Keratinocyte (primary cell): Measurements from ENCODE around the gene GBX2. TPM values are rescaled to one million over a fixed set of nuclear protein-coding genes. Genes with fewer than 3 reads are reported as not detected.
A peak's percentile ranks its signal among the peaks of the same experiment; 100 is the strongest.

ENCODE experiments used
- DNase-seq: peaks from one replicate; pipeline ENCODE4 v3.0.0-alpha.2; 2011; ENCODE audit warnings: low read depth, missing footprints, low spot score
- FAIRE-seq: peaks from 2 replicates; lab custom pipeline; 2011; peaks lifted over from hg19 to GRCh38; lab: Jason Lieb, UNC
- H2AFZ ChIP-seq: 2 replicates; pipeline ENCODE4 v1.6.0; 2012; ENCODE audit warnings: low read length, control low read depth, inconsistent platforms; ENCODE audit not compliant: control insufficient read depth
- H3K27ac ChIP-seq: 2 replicates; pipeline ENCODE4 v1.5.1; 2011; ENCODE audit warnings: low read length; ENCODE audit not compliant: control insufficient read depth, insufficient read depth
- H3K27me3 ChIP-seq: 3 replicates; pipeline ENCODE4 v1.6.0; 2011; ENCODE audit warnings: low read length; ENCODE audit not compliant: control insufficient read depth, insufficient read depth; ENCODE audit errors: extremely low read depth
- H3K36me3 ChIP-seq, 2 experiments: 2 replicates in 1 of 2; 3 replicates in 1 of 2; pipeline ENCODE4 v1.5.1; 2011; ENCODE audit warnings: low read length in 2 of 2, mild to moderate bottlenecking in 1 of 2; ENCODE audit not compliant: control insufficient read depth in 2 of 2, insufficient read depth in 2 of 2; ENCODE audit errors: extremely low read depth in 1 of 2
- H3K4me1 ChIP-seq: 3 replicates; pipeline ENCODE4 v1.5.1; 2011; ENCODE audit warnings: low read length; ENCODE audit not compliant: control insufficient read depth, insufficient read depth; ENCODE audit errors: extremely low read depth
- H3K4me2 ChIP-seq: 3 replicates; pipeline ENCODE4 v1.6.0; 2011; ENCODE audit warnings: low read depth, low read length; ENCODE audit not compliant: control insufficient read depth, insufficient read depth; ENCODE audit errors: extremely low read depth
- H3K4me3 ChIP-seq, 3 experiments: fragments of 200-600 bp in 1 of 3; sonication (generic) in 1 of 3; 2 replicates in 2 of 3; 3 replicates in 1 of 3; pipeline ENCODE4 v1.5.1; 2011 to 2016; ENCODE audit warnings: low read length in 3 of 3, mild to moderate bottlenecking in 3 of 3, control low read depth in 2 of 3, inconsistent platforms in 1 of 3, low read depth in 1 of 3, mixed read lengths in 1 of 3, mixed run types in 1 of 3, moderate library complexity in 1 of 3; ENCODE audit not compliant: control insufficient read depth in 2 of 3, insufficient read depth in 2 of 3; ENCODE audit errors: extremely low read depth in 1 of 3
- H3K79me2 ChIP-seq: 2 replicates; pipeline ENCODE4 v1.6.0; 2012; ENCODE audit warnings: low read length; ENCODE audit not compliant: control insufficient read depth, insufficient read depth
- H3K9ac ChIP-seq: 3 replicates; pipeline ENCODE4 v1.6.0; 2011; ENCODE audit warnings: low read length; ENCODE audit not compliant: control insufficient read depth, insufficient read depth; ENCODE audit errors: extremely low read depth
- H3K9me1 ChIP-seq: 3 replicates; pipeline ENCODE4 v1.6.0; 2011; ENCODE audit warnings: low read length; ENCODE audit not compliant: control insufficient read depth, insufficient read depth; ENCODE audit errors: extremely low read depth
- H3K9me3 ChIP-seq: 2 replicates; pipeline ENCODE4 v1.5.1; 2012; ENCODE audit warnings: low read depth, low read length; ENCODE audit not compliant: control insufficient read depth
- H4K20me1 ChIP-seq: 3 replicates; pipeline ENCODE4 v1.6.0; 2011; ENCODE audit warnings: low read length; ENCODE audit not compliant: control insufficient read depth, insufficient read depth; ENCODE audit errors: extremely low read depth
- EZH2 ChIP-seq: IDR thresholded peaks from one replicate; pipeline ENCODE4 v1.6.1; 2012; ENCODE audit warnings: inconsistent platforms, mild to moderate bottlenecking, low read length, moderate library complexity
- dilution Hi-C: fragments of 300-500 bp; cut with MboI; formaldehyde crosslinking; loops from one replicate; pipeline ENCODE4 v1.7.0; 2020; ENCODE audit warnings: low sequenced_read_pairs; ENCODE audit not compliant: extremely low pct_ligation_motif_present
- polyA plus RNA-seq, 5 experiments: library from polyadenylated mRNA; depleted of rRNA in 3 of 5; stranded (reverse) in 3 of 5; stranded (forward) in 1 of 5; unstranded in 1 of 5; fragments of >200 nt; gene quantifications; 1 replicate in 1 of 5; 2 replicates in 3 of 5; 3 replicates in 1 of 5; pipeline versions ENCODE4 v1.2.1 to v1.2.3, GENCODE V29; 2011 to 2012; ENCODE audit warnings: missing spikeins in 2 of 5, low read depth in 1 of 5, low replicate concordance in 1 of 5
- TF ChIP-seq, protein P1 (sequence below), 3 experiments: IDR thresholded peaks in 1 of 3; conservative IDR thresholded peaks in 1 of 3; optimal IDR thresholded peaks in 1 of 3; 2 replicates in 2 of 3; 3 replicates in 1 of 3; pipeline versions ENCODE3 to v1.5.1; 2011; ENCODE audit warnings: low read length in 3 of 3, mild to moderate bottlenecking in 3 of 3, moderate library complexity in 2 of 3, control low read depth in 1 of 3, inconsistent platforms in 1 of 3; ENCODE audit not compliant: insufficient read depth in 2 of 3; ENCODE audit errors: extremely low read depth in 1 of 3

GBX2 gene
- polyA plus RNA-seq, 1 donor (not counting 4 experiments of a cell fraction or from before 2014, with no cell fraction given): 0.17 TPM

GRCh38 chr2:236169741-236170589, 1.8 kb upstream of the GBX2 start:
- no peak overlapping the region for H2AFZ ChIP-seq
- no peaks in the 10 kb centered on the region for H3K9me1 ChIP-seq
- no peak for DNase-seq
- peaks cover 89% of the 10 kb centered on the region for H3K27me3 ChIP-seq
- no peak for FAIRE-seq
- no peak overlapping the region for H3K9ac ChIP-seq
- no peaks in the 10 kb centered on the region for H3K36me3 ChIP-seq
- H3K4me2 ChIP-seq: no peak overlapping the region
- H3K27ac ChIP-seq: no peak overlapping the region
- H4K20me1 ChIP-seq: peaks cover 11% of the 10 kb centered on the region
- dilution Hi-C loops: no loop called here
- no peaks in the 10 kb centered on the region for H3K79me2 ChIP-seq
- TF ChIP-seq, protein P1, sequence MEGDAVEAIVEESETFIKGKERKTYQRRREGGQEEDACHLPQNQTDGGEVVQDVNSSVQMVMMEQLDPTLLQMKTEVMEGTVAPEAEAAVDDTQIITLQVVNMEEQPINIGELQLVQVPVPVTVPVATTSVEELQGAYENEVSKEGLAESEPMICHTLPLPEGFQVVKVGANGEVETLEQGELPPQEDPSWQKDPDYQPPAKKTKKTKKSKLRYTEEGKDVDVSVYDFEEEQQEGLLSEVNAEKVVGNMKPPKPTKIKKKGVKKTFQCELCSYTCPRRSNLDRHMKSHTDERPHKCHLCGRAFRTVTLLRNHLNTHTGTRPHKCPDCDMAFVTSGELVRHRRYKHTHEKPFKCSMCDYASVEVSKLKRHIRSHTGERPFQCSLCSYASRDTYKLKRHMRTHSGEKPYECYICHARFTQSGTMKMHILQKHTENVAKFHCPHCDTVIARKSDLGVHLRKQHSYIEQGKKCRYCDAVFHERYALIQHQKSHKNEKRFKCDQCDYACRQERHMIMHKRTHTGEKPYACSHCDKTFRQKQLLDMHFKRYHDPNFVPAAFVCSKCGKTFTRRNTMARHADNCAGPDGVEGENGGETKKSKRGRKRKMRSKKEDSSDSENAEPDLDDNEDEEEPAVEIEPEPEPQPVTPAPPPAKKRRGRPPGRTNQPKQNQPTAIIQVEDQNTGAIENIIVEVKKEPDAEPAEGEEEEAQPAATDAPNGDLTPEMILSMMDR (optimal IDR thresholded peaks at IDR 0.05 in 1 of 3, IDR thresholded peaks at IDR 0.05 in 1 of 3, conservative IDR thresholded peaks at IDR 0.05 in 1 of 3; ENCODE audit: extremely low read depth in 1 of 3, insufficient read depth in 2 of 3, low read length in 3 of 3): no peak
- TF ChIP-seq EZH2: peak; percentile 40
- H3K9me3 ChIP-seq: no peaks in the 10 kb centered on the region
- H3K4me3 ChIP-seq: no peak overlapping the region
- peaks cover 14% of the 10 kb centered on the region for H3K4me1 ChIP-seq

- no peaks in the 10 kb centered on the region for H3K36me3 ChIP-seq
- DNase-seq (no peak), FAIRE-seq (no peak)
- H3K9me3 ChIP-seq: no peaks in the 10 kb centered on the region
- H3K9me1 ChIP-seq: no peaks in the 10 kb centered on the region
- peak overlapping the region in 1 of 3 experiments; percentile 19 for H3K4me3 ChIP-seq
- no peaks in the 10 kb centered on the region for H3K79me2 ChIP-seq
- no peak overlapping the region for H3K27ac ChIP-seq
- H3K4me2 ChIP-seq: peak overlapping the region; percentile 32
- peaks cover 11% of the 10 kb centered on the region for H4K20me1 ChIP-seq
- dilution Hi-C loops: no loop called here
- no peak overlapping the region for H3K9ac ChIP-seq
- H2AFZ ChIP-seq: no peak overlapping the region
- H3K27me3 ChIP-seq: peaks cover 92% of the 10 kb centered on the region
- H3K4me1 ChIP-seq: peaks cover 17% of the 10 kb centered on the region
- TF ChIP-seq EZH2: no peak
- TF ChIP-seq, protein P1 (optimal IDR thresholded peaks at IDR 0.05 in 1 of 3, IDR thresholded peaks at IDR 0.05 in 1 of 3, conservative IDR thresholded peaks at IDR 0.05 in 1 of 3; ENCODE audit: extremely low read depth in 1 of 3, insufficient read depth in 2 of 3, low read length in 3 of 3): no peak
These were observed 1.1 kb upstream of the GBX2 start for GRCh38 chr2:236169151-236169721.
